Measurements from ENCODE around the gene SLC35E4. TPM values are rescaled to one million over a fixed set of nuclear protein-coding genes. Genes with fewer than 3 reads are reported as not detected.

The SLC35E4 gene
- total and polyA plus RNA-seq, 2 experiments from 2014 or later: 2.6 to 11.3 TPM

DNA sequence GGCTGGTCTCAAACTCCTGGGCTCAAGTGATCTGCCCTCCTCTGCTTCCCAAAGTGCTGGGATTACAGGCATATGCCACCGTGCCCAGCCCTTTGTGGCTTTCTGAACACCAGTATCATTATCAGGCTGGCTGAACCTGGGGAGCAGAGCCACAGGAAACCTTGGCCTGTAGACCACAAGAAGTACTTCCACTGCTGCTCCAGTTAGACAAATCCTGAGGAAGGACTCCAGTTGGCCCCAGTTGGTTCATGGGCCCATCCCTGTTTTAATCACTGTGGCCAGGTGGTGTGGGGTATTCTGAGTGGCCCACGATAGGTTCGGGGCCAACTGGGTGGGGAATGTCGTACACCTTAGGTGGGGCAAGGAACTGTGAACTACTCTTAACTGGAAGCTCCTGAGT is 37.6 kb downstream of the SLC35E4 start:
- Histone ChIP-seq H4K20me1 (replicated peaks; ENCODE audit: insufficient read depth) (no peaks in the 10 kb centered on the region), H2AFZ (no peak overlapping the region), H3K36me3 (ENCODE audit: insufficient read depth) (no peaks in the 10 kb centered on the region), H3K27ac (ENCODE audit: low read depth) (no peak overlapping the region), H3K79me2 (replicated peaks; ENCODE audit: insufficient read depth) (no peaks in the 10 kb centered on the region), H3K27me3 (ENCODE audit: insufficient read depth) (peaks cover 16% of the 10 kb centered on the region), H3K4me3 (no peak overlapping the region), H3K4me2 (no peak overlapping the region), H3F3A (replicated peaks; ENCODE audit: low read depth) (no peaks in the 10 kb centered on the region), H3K4me1 (ENCODE audit: insufficient read depth) (peaks cover 7% of the 10 kb centered on the region), H3K9me2 (ENCODE audit: insufficient read depth) (0 out of 2 replicates have a peak, but pooled peaks cover 4% of the 10 kb centered on the region)
- no peaks in the 10 kb centered on the region for H3K36me3 Mint-ChIP-seq (ENCODE audit: low read depth)
- H3K4me3 Mint-ChIP-seq: no peak overlapping the region
- H3K9me3 Mint-ChIP-seq: peaks cover 3% of the 10 kb centered on the region; the same call in 1 of the 3 replicates
- no peak for DNase-seq (ENCODE audit: low spot score)
- TF ChIP-seq ETS1 (IDR thresholded peaks at IDR 0.05): no peak
- TF ChIP-seq, protein P1, sequence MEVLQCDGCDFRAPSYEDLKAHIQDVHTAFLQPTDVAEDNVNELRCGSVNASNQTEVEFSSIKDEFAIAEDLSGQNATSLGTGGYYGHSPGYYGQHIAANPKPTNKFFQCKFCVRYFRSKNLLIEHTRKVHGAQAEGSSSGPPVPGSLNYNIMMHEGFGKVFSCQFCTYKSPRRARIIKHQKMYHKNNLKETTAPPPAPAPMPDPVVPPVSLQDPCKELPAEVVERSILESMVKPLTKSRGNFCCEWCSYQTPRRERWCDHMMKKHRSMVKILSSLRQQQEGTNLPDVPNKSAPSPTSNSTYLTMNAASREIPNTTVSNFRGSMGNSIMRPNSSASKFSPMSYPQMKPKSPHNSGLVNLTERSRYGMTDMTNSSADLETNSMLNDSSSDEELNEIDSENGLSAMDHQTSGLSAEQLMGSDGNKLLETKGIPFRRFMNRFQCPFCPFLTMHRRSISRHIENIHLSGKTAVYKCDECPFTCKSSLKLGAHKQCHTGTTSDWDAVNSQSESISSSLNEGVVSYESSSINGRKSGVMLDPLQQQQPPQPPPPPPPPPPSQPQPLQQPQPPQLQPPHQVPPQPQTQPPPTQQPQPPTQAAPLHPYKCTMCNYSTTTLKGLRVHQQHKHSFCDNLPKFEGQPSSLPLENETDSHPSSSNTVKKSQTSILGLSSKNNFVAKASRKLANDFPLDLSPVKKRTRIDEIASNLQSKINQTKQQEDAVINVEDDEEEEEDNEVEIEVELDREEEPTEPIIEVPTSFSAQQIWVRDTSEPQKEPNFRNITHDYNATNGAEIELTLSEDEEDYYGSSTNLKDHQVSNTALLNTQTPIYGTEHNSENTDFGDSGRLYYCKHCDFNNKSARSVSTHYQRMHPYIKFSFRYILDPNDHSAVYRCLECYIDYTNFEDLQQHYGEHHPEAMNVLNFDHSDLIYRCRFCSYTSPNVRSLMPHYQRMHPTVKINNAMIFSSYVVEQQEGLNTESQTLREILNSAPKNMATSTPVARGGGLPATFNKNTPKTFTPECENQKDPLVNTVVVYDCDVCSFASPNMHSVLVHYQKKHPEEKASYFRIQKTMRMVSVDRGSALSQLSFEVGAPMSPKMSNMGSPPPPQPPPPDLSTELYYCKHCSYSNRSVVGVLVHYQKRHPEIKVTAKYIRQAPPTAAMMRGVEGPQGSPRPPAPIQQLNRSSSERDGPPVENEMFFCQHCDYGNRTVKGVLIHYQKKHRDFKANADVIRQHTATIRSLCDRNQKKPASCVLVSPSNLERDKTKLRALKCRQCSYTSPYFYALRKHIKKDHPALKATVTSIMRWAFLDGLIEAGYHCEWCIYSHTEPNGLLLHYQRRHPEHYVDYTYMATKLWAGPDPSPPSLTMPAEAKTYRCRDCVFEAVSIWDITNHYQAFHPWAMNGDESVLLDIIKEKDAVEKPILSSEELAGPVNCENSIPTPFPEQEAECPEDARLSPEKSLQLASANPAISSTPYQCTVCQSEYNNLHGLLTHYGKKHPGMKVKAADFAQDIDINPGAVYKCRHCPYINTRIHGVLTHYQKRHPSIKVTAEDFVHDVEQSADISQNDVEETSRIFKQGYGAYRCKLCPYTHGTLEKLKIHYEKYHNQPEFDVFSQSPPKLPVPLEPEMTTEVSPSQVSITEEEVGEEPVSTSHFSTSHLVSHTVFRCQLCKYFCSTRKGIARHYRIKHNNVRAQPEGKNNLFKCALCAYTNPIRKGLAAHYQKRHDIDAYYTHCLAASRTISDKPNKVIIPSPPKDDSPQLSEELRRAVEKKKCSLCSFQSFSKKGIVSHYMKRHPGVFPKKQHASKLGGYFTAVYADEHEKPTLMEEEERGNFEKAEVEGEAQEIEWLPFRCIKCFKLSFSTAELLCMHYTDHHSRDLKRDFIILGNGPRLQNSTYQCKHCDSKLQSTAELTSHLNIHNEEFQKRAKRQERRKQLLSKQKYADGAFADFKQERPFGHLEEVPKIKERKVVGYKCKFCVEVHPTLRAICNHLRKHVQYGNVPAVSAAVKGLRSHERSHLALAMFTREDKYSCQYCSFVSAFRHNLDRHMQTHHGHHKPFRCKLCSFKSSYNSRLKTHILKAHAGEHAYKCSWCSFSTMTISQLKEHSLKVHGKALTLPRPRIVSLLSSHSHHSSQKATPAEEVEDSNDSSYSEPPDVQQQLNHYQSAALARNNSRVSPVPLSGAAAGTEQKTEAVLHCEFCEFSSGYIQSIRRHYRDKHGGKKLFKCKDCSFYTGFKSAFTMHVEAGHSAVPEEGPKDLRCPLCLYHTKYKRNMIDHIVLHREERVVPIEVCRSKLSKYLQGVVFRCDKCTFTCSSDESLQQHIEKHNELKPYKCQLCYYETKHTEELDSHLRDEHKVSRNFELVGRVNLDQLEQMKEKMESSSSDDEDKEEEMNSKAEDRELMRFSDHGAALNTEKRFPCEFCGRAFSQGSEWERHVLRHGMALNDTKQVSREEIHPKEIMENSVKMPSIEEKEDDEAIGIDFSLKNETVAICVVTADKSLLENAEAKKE (CRISPR knock-in tag; IDR thresholded peaks at IDR 0.05): no peak
- TF ChIP-seq, protein P2, sequence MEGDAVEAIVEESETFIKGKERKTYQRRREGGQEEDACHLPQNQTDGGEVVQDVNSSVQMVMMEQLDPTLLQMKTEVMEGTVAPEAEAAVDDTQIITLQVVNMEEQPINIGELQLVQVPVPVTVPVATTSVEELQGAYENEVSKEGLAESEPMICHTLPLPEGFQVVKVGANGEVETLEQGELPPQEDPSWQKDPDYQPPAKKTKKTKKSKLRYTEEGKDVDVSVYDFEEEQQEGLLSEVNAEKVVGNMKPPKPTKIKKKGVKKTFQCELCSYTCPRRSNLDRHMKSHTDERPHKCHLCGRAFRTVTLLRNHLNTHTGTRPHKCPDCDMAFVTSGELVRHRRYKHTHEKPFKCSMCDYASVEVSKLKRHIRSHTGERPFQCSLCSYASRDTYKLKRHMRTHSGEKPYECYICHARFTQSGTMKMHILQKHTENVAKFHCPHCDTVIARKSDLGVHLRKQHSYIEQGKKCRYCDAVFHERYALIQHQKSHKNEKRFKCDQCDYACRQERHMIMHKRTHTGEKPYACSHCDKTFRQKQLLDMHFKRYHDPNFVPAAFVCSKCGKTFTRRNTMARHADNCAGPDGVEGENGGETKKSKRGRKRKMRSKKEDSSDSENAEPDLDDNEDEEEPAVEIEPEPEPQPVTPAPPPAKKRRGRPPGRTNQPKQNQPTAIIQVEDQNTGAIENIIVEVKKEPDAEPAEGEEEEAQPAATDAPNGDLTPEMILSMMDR (conservative IDR thresholded peaks at IDR 0.05; ENCODE audit: low read depth in 2 of 2): no peak
- no peak for TF ChIP-seq ZNF331 (CRISPR knock-in tag; IDR thresholded peaks at IDR 0.05; ENCODE audit: low read depth)
- no peak for TF ChIP-seq JUNB (IDR thresholded peaks at IDR 0.05; ENCODE audit: unreplicated experiment)
- no peak overlapping the region for H3K27ac Mint-ChIP-seq
- no peak for ATAC-seq
- H3K4me1 Mint-ChIP-seq: peaks cover 7% of the 10 kb centered on the region
- peaks cover 13% of the 10 kb centered on the region for H3K27me3 Mint-ChIP-seq (ENCODE audit: insufficient read depth, low read depth, poor library complexity)
